Stimulated activated CD8-positive, alpha-beta memory T cell treated with anti-CD3 and anti-CD28 coated beads, Interleukin-4, amount 100 ng/mL, for 48 hours (primary cell): ENCODE data around the gene MOG.
A peak's percentile ranks its signal among the peaks of the same experiment; 100 is the strongest.

Experiments
- DNase-seq: peaks from one replicate; pipeline ENCODE4 v3.0.0-alpha.2; 2020

The MOG gene

GRCh38 chr6:29656798-29657197 lies at the start of gene MOG:
TSS of gene MOG (plus strand) at chr6:29657092. CDS start at chr6:29657210, 118 bp downstream.
- no peak for DNase-seq

DNA sequence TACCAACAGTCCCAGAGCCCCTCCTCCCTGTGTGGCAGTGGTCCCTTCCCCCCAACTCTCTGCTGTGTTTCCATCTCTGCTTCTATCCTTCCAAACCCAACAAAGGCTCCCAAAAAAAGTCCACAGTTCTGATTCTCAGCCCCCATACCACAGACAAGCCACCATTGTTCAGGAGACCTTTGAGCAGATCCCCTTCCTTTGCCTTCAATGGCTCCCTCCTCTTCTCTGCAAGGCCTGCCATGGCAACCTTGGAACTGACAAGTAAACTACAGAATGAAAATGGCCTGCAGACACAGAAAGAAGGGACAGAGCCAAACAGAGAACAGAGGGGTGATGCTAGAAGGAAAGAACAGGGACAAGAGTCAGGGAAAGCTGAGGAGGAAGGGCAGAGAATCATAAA lies 48.8 kb upstream of the MOG start:
- DNase-seq: no peak

DNA sequence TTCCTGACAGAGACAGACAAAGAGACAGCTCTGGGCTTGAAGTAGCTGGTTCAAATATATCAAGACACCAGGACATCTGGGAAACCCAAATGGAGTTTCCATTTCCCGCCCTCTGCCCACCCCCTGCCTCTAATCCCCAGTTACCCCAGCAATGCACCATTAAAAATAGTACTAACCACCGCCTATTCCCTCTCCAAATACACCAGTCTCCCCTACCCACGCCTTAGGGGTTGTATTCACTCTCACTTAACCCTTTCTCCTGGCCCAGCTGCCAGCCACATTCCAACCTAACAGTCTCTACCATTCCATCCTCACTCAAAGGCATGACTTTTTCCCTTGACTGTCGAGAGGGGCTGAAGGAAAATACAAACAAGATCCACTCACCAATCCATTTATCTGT lies 46.4 kb upstream of the MOG start:
- DNase-seq: no peak

- DNase-seq: no peak
These were observed 45.5 kb upstream of the MOG start for GRCh38 chr6:29611426-29611825.

- DNase-seq: no peak
These were observed 38.9 kb upstream of the MOG start for GRCh38 chr6:29617782-29618554.

DNA sequence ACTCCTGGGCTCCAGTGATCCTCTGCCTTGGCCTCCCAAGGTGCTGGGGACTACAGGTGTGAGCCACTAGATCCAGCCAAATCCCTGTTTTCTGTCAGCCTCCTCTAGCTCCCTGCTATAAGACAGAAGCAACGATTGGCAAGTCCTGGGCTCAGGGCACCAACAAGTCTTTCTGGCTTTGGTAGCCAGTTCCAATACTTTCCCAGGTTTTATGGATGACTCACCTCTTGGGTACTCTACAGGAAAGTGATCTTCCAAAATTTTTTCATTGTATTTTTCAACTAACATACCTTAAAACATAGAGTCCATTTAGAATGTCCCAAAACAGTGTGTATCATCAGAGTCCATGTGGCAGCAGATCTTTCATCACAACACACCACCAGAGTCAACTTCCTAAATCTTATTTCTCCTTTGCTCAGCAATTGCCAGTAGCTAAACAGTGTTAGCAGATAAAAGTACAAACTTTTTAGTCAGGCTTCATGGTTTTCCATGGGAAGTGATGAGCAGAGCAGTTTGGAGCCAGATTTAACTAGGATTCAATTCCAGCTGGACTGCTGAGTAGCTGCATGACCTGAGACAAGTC lies 37.2 kb upstream of the MOG start:
- no peak for DNase-seq

DNA sequence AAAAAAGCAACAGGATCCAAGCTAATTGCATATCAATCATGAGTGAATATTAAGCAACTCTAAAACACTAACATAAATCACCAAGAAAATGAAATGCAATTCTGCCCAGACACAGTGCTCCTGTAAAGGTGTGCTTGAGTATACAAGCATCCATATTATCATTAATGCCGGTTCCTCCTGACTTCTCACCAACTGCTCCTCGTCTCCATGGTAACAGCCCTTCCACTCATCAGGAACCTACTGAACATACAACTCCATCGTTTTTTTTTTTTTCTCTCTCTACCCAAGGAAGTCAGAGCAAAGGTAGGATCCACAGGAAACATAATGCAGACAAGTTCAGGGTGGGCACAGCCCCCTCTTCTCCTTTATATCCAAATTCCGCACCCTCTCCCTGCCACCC lies 36.3 kb upstream of the MOG start:
- DNase-seq: no peak

- no peak for DNase-seq
These were observed 32.4 kb upstream of the MOG start for GRCh38 chr6:29624520-29624961.

DNA sequence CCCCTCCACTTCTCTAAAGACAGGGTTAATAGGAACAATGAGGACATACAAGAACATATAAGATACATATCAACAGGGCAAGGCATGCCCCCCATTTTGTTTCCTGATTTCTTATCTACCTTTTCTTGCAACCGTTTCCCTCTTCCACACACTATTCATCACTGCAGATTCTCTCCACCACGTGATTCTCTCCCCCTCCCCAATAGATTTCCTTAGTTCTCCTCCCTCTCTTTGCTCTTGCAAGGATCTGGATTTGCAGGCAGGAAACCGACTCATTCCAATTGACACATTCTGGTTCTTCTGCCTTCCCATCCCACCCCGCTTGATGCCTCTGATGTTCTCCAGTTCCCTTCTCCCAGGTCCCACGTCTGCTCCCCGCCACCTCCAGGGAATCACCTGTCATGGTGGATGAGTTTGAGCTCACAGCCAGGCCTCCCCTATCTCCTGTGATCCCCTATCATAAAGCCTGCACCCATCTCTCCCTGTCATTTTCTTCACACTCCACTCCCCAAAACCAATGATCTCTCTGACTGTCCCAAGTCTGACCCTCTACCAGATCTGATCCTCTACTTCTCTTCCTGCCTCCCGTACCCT lies 31.5 kb upstream of the MOG start:
- DNase-seq: no peak

GRCh38 chr6:29626948-29627754 lies 29.7 kb upstream of the MOG start:
- no peak for DNase-seq

GRCh38 chr6:29627755-29628418 lies 29.0 kb upstream of the MOG start:
- DNase-seq: peak; percentile 63

DNA sequence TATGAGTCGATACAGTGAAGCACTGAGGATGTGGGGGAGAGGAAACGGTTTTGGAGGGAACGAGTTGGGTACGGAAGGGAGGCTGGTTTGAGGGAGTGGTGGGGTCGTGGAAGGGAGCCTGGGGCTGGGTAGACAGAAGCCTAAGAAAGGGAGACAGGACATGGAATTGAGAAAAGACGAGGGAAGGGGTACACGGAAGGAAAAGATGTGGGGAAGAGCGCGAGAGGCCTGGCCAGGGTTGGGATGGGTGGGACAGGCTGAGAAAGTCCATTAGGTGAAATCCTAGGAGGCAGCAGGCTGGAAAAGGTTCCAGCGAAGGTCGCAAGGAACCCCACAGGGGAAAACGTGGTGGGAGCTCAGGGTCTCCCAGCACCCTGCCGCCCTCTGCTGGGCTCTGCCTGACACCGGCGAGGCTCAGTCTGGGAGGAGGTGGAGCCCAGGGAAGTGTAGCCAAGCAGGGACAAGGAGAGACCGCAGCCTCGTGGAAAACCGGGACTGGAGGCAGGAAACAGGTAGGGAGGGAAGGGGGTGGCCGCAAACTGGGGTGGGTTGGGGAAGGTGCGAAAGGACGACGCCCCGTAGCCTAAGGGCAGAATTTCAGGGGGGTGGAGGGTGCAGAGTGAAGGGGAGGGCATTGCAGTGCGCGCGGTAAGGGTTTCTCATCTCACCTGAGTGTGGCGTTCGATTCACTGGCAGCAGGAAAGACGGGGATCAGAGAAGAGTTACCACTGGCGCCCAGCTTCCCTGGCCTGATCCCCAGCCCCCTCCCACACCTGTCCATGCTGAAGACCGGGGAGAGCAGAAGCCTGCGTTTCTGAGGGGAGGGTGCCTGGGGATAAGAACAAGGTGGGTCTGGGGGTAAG lies 28.2 kb upstream of the MOG start:
- DNase-seq: peak; percentile 73

DNA sequence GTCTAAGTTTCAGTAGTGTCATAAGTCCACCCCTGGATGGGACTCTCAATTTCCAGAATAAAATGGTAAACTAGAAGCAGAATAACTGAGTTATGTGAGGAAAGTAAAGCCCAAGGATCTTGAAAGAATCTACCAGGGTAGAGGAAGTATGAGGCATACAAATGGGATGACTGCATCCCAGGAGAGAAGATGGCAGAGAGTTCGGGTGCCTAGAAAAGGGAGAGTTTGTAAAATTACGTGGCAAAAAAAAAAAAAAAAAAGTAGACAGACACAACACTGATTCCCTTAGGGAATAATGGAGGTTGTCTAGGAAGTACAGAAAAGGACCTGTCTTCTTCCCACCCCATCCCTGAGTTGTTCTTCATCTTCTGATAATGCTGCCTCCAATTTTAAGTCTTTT lies 27.3 kb upstream of the MOG start:
- DNase-seq: no peak

- DNase-seq: no peak
These were observed 26.6 kb upstream of the MOG start for GRCh38 chr6:29630315-29630714.

DNA sequence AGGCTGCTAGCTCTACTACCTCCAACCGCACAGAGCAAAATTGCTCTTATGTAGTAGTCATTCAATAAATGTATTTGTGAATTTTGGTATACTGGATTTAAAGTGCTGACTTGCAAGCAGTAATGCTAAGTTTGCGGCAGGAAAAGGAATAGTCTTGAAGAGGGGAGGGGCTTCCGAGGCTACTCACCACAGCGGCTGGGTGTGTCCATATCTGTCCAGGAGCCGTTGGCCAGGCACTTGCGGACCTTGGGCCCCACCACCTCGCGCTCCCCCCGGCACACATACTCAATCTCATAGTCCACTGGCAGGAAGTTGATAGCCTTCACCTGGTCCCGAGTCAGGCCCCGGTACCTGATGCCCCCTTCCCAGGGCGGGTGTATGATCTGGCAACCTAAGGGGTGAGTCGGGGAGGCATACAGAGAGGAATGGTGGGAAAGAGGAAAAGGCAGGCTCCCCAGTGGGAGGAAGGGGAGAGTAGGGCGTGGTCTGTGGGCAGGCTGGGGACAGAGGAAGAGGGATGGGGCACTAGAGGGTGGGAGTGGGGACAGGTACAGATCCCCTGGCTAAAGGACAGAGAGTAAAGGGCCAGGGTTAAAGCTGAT lies 25.6 kb upstream of the MOG start:
- DNase-seq: no peak

GRCh38 chr6:29631860-29632731 lies 24.8 kb upstream of the MOG start:
- DNase-seq: peak; percentile 62

- DNase-seq: peak; percentile 76
These were observed 23.9 kb upstream of the MOG start, which contains the start of gene GABBR1 for GRCh38 chr6:29632789-29633533. TSS of gene GABBR1 (minus strand) at chr6:29633183. CDS start at chr6:29632385, 798 bp downstream.

- no peak for DNase-seq
These were observed 23.4 kb upstream of the MOG start for GRCh38 chr6:29633534-29633905.

- no peak for DNase-seq
These were observed 19.6 kb upstream of the MOG start for GRCh38 chr6:29637247-29637646.
